Measurements from ENCODE around the gene GTF3C6. TPM values are rescaled to one million over a fixed set of nuclear protein-coding genes. Genes with fewer than 3 reads are reported as not detected.
A peak's percentile ranks its signal among the peaks of the same experiment; 100 is the strongest.

GTF3C6 gene
- polyA plus RNA-seq (2013, experiment 1 of 2) = 155 TPM
- polyA plus RNA-seq (2013, experiment 2 of 2) = 146 TPM

DNA sequence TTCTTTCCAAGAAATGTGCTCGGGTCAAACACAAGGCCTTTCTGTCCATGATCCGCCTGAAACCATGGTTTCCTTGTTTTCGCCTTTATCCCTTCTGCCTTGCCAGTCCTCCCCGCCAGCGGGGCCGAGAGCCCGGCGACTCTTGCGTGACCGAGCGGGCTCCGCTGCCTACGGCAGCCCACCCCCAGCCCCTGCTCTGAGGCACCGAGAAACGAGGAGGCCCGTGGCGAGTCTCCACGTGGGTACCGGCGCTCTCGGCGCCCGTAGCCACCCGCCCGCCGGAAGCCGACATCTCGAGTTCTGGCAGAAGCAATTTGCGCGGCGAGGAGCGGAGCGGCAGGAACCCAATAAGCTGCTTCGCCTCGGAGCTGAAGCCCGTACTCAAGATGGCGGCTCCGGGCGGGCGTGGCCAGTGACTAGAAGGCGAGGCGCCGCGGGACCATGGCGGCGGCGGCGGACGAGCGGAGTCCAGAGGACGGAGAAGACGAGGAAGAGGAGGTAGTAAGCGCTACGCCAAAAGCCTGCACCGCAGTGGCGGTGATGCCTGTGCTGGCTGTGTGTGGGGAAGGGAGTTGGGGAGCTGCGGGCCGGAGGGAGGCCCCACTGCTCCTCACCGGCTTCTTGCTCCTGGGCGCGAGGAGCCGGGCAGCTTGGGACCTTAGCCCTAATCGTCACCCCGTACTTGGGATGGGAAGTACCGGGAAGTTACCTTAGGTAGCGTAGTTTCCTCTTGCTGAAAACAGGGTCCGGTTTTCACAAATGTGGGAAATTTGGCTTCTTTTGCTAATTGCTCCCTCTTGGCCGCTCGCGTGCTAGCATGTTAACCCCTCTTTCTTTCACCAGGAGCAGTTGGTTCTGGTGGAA is at the start of gene GTF3C6:
Gene GTF3C6 (plus strand): TSS at position 378 of the 864 bp plus-strand sequence. CDS start 64 bp downstream, at position 442.
- peaks cover 6% of the 10 kb centered on the region for H3K79me2 ChIP-seq (ENCODE audit: control insufficient read depth, insufficient read depth, low read length)

GRCh38 chr6:110930781-110931180 is 27.7 kb upstream of the GTF3C6 start:
- H3K4ac ChIP-seq (ENCODE audit: low read depth, low read length) = no peak overlapping the region
- H3K9ac ChIP-seq (ENCODE audit: low read length) = no peak overlapping the region
- H3K23ac ChIP-seq (ENCODE audit: low read length) = no peak overlapping the region
- no peak overlapping the region for H3K56ac ChIP-seq (ENCODE audit: low read length)
- no peaks in the 10 kb centered on the region for H3K36me3 ChIP-seq (ENCODE audit: control insufficient read depth, insufficient read depth, low read length)
- H2BK120ac ChIP-seq (ENCODE audit: low read depth, low read length) = no peak overlapping the region
- H2BK5ac ChIP-seq (ENCODE audit: low read length) = no peak overlapping the region
- H3K27ac ChIP-seq (ENCODE audit: low read depth, low read length) = no peak overlapping the region
- no peak overlapping the region for H4K8ac ChIP-seq (ENCODE audit: low read depth, low read length)
- no peaks in the 10 kb centered on the region for H3K27me3 ChIP-seq (ENCODE audit: insufficient read depth, low read length, poor library complexity)
- WGBS (ENCODE audit: extremely low coverage, insufficient coverage, low lambda C conversion rate) = no CpG with 5 or more reads among the region's 3 CpGs
- no peak overlapping the region for H2BK15ac ChIP-seq (replicated peaks; ENCODE audit: low read depth)
- no peak overlapping the region for H3K4me2 ChIP-seq (ENCODE audit: low read length)
- H3K18ac ChIP-seq (ENCODE audit: low read length) = no peak overlapping the region
- no peak overlapping the region for H3K4me3 ChIP-seq (ENCODE audit: low read length)
- no peaks in the 10 kb centered on the region for H3K4me1 ChIP-seq (ENCODE audit: control insufficient read depth, low read depth, low read length)
- H4K5ac ChIP-seq (ENCODE audit: low read length) = no peak overlapping the region
- H2AK5ac ChIP-seq (ENCODE audit: low read length) = no peak overlapping the region
- no peaks in the 10 kb centered on the region for H3K79me1 ChIP-seq (ENCODE audit: low read length)
- H3K79me2 ChIP-seq (ENCODE audit: control insufficient read depth, insufficient read depth, low read length) = no peaks in the 10 kb centered on the region
- no peak for DNase-seq

More for the DNA sequence above, at the start of gene GTF3C6:
- H3K18ac ChIP-seq (ENCODE audit: low read length) = peak within 1 kb of the TSS; percentile 85
- peak within 1 kb of the TSS; percentile 79 for H4K8ac ChIP-seq (ENCODE audit: low read depth, low read length)
- H2AK5ac ChIP-seq (ENCODE audit: low read length) = no peak within 1 kb of the TSS
- H3K79me1 ChIP-seq (ENCODE audit: low read length) = no peaks in the 10 kb centered on the region
- H3K4me1 ChIP-seq (ENCODE audit: control insufficient read depth, low read depth, low read length) = no peaks in the 10 kb centered on the region
- peak within 1 kb of the TSS; percentile 67 for H3K4me2 ChIP-seq (ENCODE audit: low read length)
- peak within 1 kb of the TSS; percentile 97 for H3K4ac ChIP-seq (ENCODE audit: low read depth, low read length)
- H2BK120ac ChIP-seq (ENCODE audit: low read depth, low read length) = peak within 1 kb of the TSS; percentile 1
- DNase-seq = peak; percentile 96
- peak within 1 kb of the TSS; percentile 99 for H2BK5ac ChIP-seq (ENCODE audit: low read length)
- H3K36me3 ChIP-seq (ENCODE audit: control insufficient read depth, insufficient read depth, low read length) = no peaks in the 10 kb centered on the region
- no peaks in the 10 kb centered on the region for H3K27me3 ChIP-seq (ENCODE audit: insufficient read depth, low read length, poor library complexity)
- peak within 1 kb of the TSS; percentile 97 for H3K9ac ChIP-seq (ENCODE audit: low read length)
- peak within 1 kb of the TSS; percentile 100 for H3K56ac ChIP-seq (ENCODE audit: low read length)
- peak within 1 kb of the TSS; percentile 97 for H4K5ac ChIP-seq (ENCODE audit: low read length)
- peak within 1 kb of the TSS; percentile 88 for H3K4me3 ChIP-seq (ENCODE audit: low read length)
- H3K23ac ChIP-seq (ENCODE audit: low read length) = no peak within 1 kb of the TSS
- no peak within 1 kb of the TSS for H2BK15ac ChIP-seq (replicated peaks; ENCODE audit: low read depth)
- no CpG with 5 or more reads among the region's 70 CpGs for WGBS (ENCODE audit: extremely low coverage, insufficient coverage, low lambda C conversion rate)
- peak within 1 kb of the TSS; percentile 40 for H3K27ac ChIP-seq (ENCODE audit: low read depth, low read length)

GRCh38 chr6:110933912-110934311 is 24.6 kb upstream of the GTF3C6 start:
- Histone ChIP-seq H3K23ac (ENCODE audit: low read length) (no peak overlapping the region), H3K4ac (ENCODE audit: low read depth, low read length) (no peak overlapping the region), H3K79me1 (ENCODE audit: low read length) (no peaks in the 10 kb centered on the region), H2BK120ac (ENCODE audit: low read depth, low read length) (no peak overlapping the region), H3K18ac (ENCODE audit: low read length) (no peak overlapping the region), H3K9ac (ENCODE audit: low read length) (no peak overlapping the region), H3K27me3 (ENCODE audit: insufficient read depth, low read length, poor library complexity) (no peaks in the 10 kb centered on the region), H2AK5ac (ENCODE audit: low read length) (no peak overlapping the region), H3K56ac (ENCODE audit: low read length) (no peak overlapping the region), H3K4me3 (ENCODE audit: low read length) (no peak overlapping the region), H3K4me1 (ENCODE audit: control insufficient read depth, low read depth, low read length) (no peaks in the 10 kb centered on the region), H3K27ac (ENCODE audit: low read depth, low read length) (no peak overlapping the region), H2BK5ac (ENCODE audit: low read length) (no peak overlapping the region), H3K4me2 (ENCODE audit: low read length) (no peak overlapping the region), H4K5ac (ENCODE audit: low read length) (no peak overlapping the region), H3K36me3 (ENCODE audit: control insufficient read depth, insufficient read depth, low read length) (no peaks in the 10 kb centered on the region), H3K79me2 (ENCODE audit: control insufficient read depth, insufficient read depth, low read length) (no peaks in the 10 kb centered on the region), H4K8ac (ENCODE audit: low read depth, low read length) (no peak overlapping the region), H2BK15ac (replicated peaks; ENCODE audit: low read depth) (no peak overlapping the region)
- no CpG with 5 or more reads among the region's 2 CpGs for WGBS (ENCODE audit: extremely low coverage, insufficient coverage, low lambda C conversion rate)
- no peak for DNase-seq

DNA sequence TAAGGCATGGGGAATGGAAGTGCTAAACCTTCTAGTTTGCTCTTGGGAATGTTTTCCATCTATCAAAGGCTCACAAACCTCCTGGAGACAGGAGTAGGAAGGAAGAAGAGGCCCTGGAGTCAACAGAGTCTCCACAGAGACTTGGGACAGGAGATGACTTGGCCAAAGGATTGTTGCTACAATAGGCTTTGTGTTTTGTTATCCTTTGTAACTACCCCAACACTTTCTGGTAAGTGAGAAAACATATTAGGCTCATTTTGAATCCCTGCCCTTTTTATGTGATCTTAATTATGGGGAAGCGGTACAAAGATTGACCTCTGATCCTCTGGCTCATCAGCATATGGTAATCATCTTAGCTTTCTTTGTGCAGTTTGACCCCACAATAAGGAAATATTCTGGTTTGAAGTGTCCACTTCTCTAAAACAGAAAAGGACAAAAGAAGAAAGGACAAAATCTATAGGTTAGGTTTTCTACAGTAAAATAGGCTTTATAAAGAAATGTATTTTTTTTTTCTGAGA is 24.1 kb upstream of the GTF3C6 start:
- Histone ChIP-seq H2BK15ac (replicated peaks; ENCODE audit: low read depth) (no peak overlapping the region), H3K36me3 (ENCODE audit: control insufficient read depth, insufficient read depth, low read length) (no peaks in the 10 kb centered on the region), H2AK5ac (ENCODE audit: low read length) (no peak overlapping the region), H3K27me3 (ENCODE audit: insufficient read depth, low read length, poor library complexity) (no peaks in the 10 kb centered on the region), H3K4me3 (ENCODE audit: low read length) (no peak overlapping the region), H3K4ac (ENCODE audit: low read depth, low read length) (no peak overlapping the region), H2BK5ac (ENCODE audit: low read length) (no peak overlapping the region), H3K23ac (ENCODE audit: low read length) (no peak overlapping the region), H3K27ac (ENCODE audit: low read depth, low read length) (no peak overlapping the region), H3K79me1 (ENCODE audit: low read length) (no peaks in the 10 kb centered on the region), H3K79me2 (ENCODE audit: control insufficient read depth, insufficient read depth, low read length) (no peaks in the 10 kb centered on the region), H3K18ac (ENCODE audit: low read length) (no peak overlapping the region), H3K4me1 (ENCODE audit: control insufficient read depth, low read depth, low read length) (no peaks in the 10 kb centered on the region), H3K56ac (ENCODE audit: low read length) (no peak overlapping the region), H2BK120ac (ENCODE audit: low read depth, low read length) (no peak overlapping the region), H4K8ac (ENCODE audit: low read depth, low read length) (no peak overlapping the region), H4K5ac (ENCODE audit: low read length) (no peak overlapping the region), H3K4me2 (ENCODE audit: low read length) (no peak overlapping the region), H3K9ac (ENCODE audit: low read length) (no peak overlapping the region)
- no peak for DNase-seq
- no CpG with 5 or more reads among the region's 1 CpG for WGBS (ENCODE audit: extremely low coverage, insufficient coverage, low lambda C conversion rate)

GRCh38 chr6:110935171-110935570 is 23.3 kb upstream of the GTF3C6 start:
- H3K9ac ChIP-seq (ENCODE audit: low read length) = no peak overlapping the region
- no peak overlapping the region for H2BK15ac ChIP-seq (replicated peaks; ENCODE audit: low read depth)
- H3K4me3 ChIP-seq (ENCODE audit: low read length) = no peak overlapping the region
- no peak overlapping the region for H3K56ac ChIP-seq (ENCODE audit: low read length)
- no peak for DNase-seq
- no CpG with 5 or more reads among the region's 6 CpGs for WGBS (ENCODE audit: extremely low coverage, insufficient coverage, low lambda C conversion rate)
- H3K36me3 ChIP-seq (ENCODE audit: control insufficient read depth, insufficient read depth, low read length) = no peaks in the 10 kb centered on the region
- H3K4me2 ChIP-seq (ENCODE audit: low read length) = no peak overlapping the region
- no peaks in the 10 kb centered on the region for H3K79me1 ChIP-seq (ENCODE audit: low read length)
- no peak overlapping the region for H2BK5ac ChIP-seq (ENCODE audit: low read length)
- H3K4me1 ChIP-seq (ENCODE audit: control insufficient read depth, low read depth, low read length) = no peaks in the 10 kb centered on the region
- no peak overlapping the region for H4K5ac ChIP-seq (ENCODE audit: low read length)
- H3K79me2 ChIP-seq (ENCODE audit: control insufficient read depth, insufficient read depth, low read length) = no peaks in the 10 kb centered on the region
- H4K8ac ChIP-seq (ENCODE audit: low read depth, low read length) = no peak overlapping the region
- no peak overlapping the region for H3K27ac ChIP-seq (ENCODE audit: low read depth, low read length)
- H2BK120ac ChIP-seq (ENCODE audit: low read depth, low read length) = no peak overlapping the region
- no peak overlapping the region for H3K18ac ChIP-seq (ENCODE audit: low read length)
- no peak overlapping the region for H3K23ac ChIP-seq (ENCODE audit: low read length)
- H3K4ac ChIP-seq (ENCODE audit: low read depth, low read length) = no peak overlapping the region
- H2AK5ac ChIP-seq (ENCODE audit: low read length) = no peak overlapping the region
- H3K27me3 ChIP-seq (ENCODE audit: insufficient read depth, low read length, poor library complexity) = no peaks in the 10 kb centered on the region
